Neural progenitor cell (in vitro differentiated cells): ENCODE measurements around the gene HES4. TPM values are rescaled to one million over a fixed set of nuclear protein-coding genes. Genes with fewer than 3 reads are reported as not detected.

Experiments used
- DNase-seq: peaks from one replicate; pipeline ENCODE4 v3.0.0-alpha.2; 2016; ENCODE audit warnings: low spot score
- H2AFZ ChIP-seq: fragments of 200-600 bp; sonication (generic); replicated peaks from 2 replicates; pipeline ENCODE4 v1.6.1; 2016; ENCODE audit warnings: antibody characterized with exemption
- H3F3A ChIP-seq: fragments of 200-600 bp; sonication (generic); 2 replicates; pipeline ENCODE4 v1.6.1; 2016; ENCODE audit warnings: antibody characterized with exemption, low read depth
- H3K27ac ChIP-seq: fragments of 200-600 bp; sonication (generic); 2 replicates; pipeline ENCODE4 v1.5.1; 2016; ENCODE audit warnings: mild to moderate bottlenecking
- H3K27me3 ChIP-seq: fragments of 200-600 bp; sonication (generic); 2 replicates; pipeline ENCODE4 v1.6.1; 2016; ENCODE audit warnings: mild to moderate bottlenecking, moderate library complexity
- H3K36me3 ChIP-seq: fragments of 200-600 bp; sonication (generic); 2 replicates; pipeline ENCODE4 v1.5.1; 2016
- H3K4me1 ChIP-seq: fragments of 200-600 bp; sonication (generic); 2 replicates; pipeline ENCODE4 v1.6.1; 2016; ENCODE audit warnings: mixed run types
- H3K4me2 ChIP-seq: fragments of 200-600 bp; sonication (generic); 2 replicates; pipeline ENCODE4 v1.6.1; 2016
- H3K4me3 ChIP-seq: fragments of 200-600 bp; sonication (generic); 2 replicates; pipeline ENCODE4 v1.5.1; 2016
- H3K79me2 ChIP-seq: fragments of 200-600 bp; sonication (generic); 2 replicates; pipeline ENCODE4 v1.6.1; 2016; ENCODE audit warnings: low read depth
- H3K9ac ChIP-seq: fragments of 200-600 bp; sonication (generic); 2 replicates; pipeline ENCODE4 v1.6.1; 2016
- H3K9me3 ChIP-seq: fragments of 200-600 bp; sonication (generic); 2 replicates; pipeline ENCODE4 v1.5.1; 2016; ENCODE audit warnings: low read depth
- H4K20me1 ChIP-seq: fragments of 200-600 bp; sonication (generic); 2 replicates; pipeline ENCODE4 v1.6.1; 2016; ENCODE audit warnings: low read depth
- H3K27ac Mint-ChIP-seq: 3 replicates; pipeline ENCODE4 v1.8.0; 2021; ENCODE audit warnings: mixed read lengths
- H3K27me3 Mint-ChIP-seq: 2 replicates; pipeline ENCODE4 v1.8.0; 2022; ENCODE audit warnings: low read depth, mild to moderate bottlenecking, inconsistent platforms, moderate library complexity, mixed read lengths; ENCODE audit not compliant: insufficient read depth
- H3K36me3 Mint-ChIP-seq: 3 replicates; pipeline ENCODE4 v1.8.0; 2021; ENCODE audit warnings: mixed read lengths
- H3K4me1 Mint-ChIP-seq: 3 replicates; pipeline ENCODE4 v1.8.0; 2021; ENCODE audit warnings: mixed read lengths
- H3K4me3 Mint-ChIP-seq: 3 replicates; pipeline ENCODE4 v1.8.0; 2021; ENCODE audit warnings: mild to moderate bottlenecking, moderate library complexity, mixed read lengths
- H3K9me3 Mint-ChIP-seq: 3 replicates; pipeline ENCODE4 v1.8.0; 2020; ENCODE audit warnings: mixed read lengths
- EZH2 ChIP-seq: fragments of 200-600 bp; sonication (generic); IDR thresholded peaks from 2 replicates; pipeline ENCODE4 v1.6.1; 2017; ENCODE audit warnings: antibody characterized with exemption, mild to moderate bottlenecking, moderate library complexity
- EZH2phosphoT487 ChIP-seq: fragments of 200-600 bp; sonication (generic); IDR thresholded peaks from 2 replicates; pipeline ENCODE4 v1.6.1; 2017; ENCODE audit warnings: antibody characterized with exemption
- total RNA-seq: library from RNA; depleted of rRNA; stranded (reverse); fragments of >200 nt; gene quantifications from 2 replicates; pipeline ENCODE4 v1.2.3, GENCODE V29; 2015; ENCODE audit warnings: low replicate concordance
- TF ChIP-seq, protein P1 (sequence below): fragments of 200-600 bp; sonication (generic); IDR thresholded peaks from 2 replicates; pipeline ENCODE4 v1.5.1; 2017; ENCODE audit warnings: antibody characterized with exemption, mild to moderate bottlenecking

HES4 gene
- total RNA-seq, 1 donor from 2014 or later = 7.6 TPM

DNA sequence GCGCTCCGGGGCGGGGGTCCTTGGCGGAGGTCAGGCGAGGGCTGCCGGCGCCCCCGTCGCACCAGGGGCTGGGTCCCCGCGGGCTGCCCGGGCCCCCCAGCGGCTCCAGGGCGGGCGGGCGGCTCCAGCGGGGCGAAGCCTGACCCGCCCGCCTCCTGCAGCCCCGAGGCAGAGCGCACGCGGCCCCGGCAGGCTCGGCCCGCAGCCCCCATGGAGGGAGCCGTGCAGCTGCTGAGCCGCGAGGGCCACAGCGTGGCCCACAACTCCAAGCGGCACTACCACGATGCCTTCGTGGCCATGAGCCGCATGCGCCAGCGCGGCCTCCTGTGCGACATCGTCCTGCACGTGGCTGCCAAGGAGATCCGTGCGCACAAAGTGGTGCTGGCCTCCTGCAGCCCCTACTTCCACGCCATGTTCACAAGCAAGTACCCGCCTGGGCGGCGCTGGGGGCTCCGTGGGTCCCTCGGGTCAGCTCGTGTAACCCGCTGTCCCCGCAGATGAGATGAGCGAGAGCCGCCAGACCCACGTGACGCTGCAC is 38.7 kb downstream of the HES4 start:
- TF ChIP-seq EZH2 (no peak), EZH2phosphoT487 (no peak)
- TF ChIP-seq, protein P1, sequence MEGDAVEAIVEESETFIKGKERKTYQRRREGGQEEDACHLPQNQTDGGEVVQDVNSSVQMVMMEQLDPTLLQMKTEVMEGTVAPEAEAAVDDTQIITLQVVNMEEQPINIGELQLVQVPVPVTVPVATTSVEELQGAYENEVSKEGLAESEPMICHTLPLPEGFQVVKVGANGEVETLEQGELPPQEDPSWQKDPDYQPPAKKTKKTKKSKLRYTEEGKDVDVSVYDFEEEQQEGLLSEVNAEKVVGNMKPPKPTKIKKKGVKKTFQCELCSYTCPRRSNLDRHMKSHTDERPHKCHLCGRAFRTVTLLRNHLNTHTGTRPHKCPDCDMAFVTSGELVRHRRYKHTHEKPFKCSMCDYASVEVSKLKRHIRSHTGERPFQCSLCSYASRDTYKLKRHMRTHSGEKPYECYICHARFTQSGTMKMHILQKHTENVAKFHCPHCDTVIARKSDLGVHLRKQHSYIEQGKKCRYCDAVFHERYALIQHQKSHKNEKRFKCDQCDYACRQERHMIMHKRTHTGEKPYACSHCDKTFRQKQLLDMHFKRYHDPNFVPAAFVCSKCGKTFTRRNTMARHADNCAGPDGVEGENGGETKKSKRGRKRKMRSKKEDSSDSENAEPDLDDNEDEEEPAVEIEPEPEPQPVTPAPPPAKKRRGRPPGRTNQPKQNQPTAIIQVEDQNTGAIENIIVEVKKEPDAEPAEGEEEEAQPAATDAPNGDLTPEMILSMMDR = no peak
- peak; percentile 55 for DNase-seq
- Mint-ChIP-seq H3K9me3 (no peaks in the 10 kb centered on the region), H3K36me3 (peaks cover 8% of the 10 kb centered on the region), H3K27ac (no peak overlapping the region), H3K27me3 (peaks cover 20% of the 10 kb centered on the region), H3K4me1 (peaks cover 8% of the 10 kb centered on the region), H3K4me3 (peak overlapping the region; percentile 78)
- H3F3A ChIP-seq = no peaks in the 10 kb centered on the region
- peaks cover 45% of the 10 kb centered on the region for H3K27me3 ChIP-seq
- no peak overlapping the region for H2AFZ ChIP-seq
- peak overlapping the region; percentile 87 for H3K4me3 ChIP-seq
- no peak overlapping the region for H3K27ac ChIP-seq
- peaks cover 6% of the 10 kb centered on the region for H3K4me1 ChIP-seq
- H3K4me2 ChIP-seq = peak overlapping the region; percentile 92
- no peak overlapping the region for H3K9ac ChIP-seq
- no peaks in the 10 kb centered on the region for H3K36me3 ChIP-seq
- peaks cover 41% of the 10 kb centered on the region for H4K20me1 ChIP-seq
- no peaks in the 10 kb centered on the region for H3K9me3 ChIP-seq
- H3K79me2 ChIP-seq = peaks cover 22% of the 10 kb centered on the region

GRCh38 chr1:960363-961131 is 39.4 kb downstream of the HES4 start, which contains the start of gene KLHL17:
TSS of gene KLHL17 (plus strand) at chr1:960584. CDS start at chr1:960694, 110 bp downstream.
- Histone ChIP-seq H2AFZ (no peak within 1 kb of the TSS), H3K36me3 (no peaks in the 10 kb centered on the region), H3K4me1 (peaks cover 4% of the 10 kb centered on the region), H3K9me3 (no peaks in the 10 kb centered on the region), H3K79me2 (peaks cover 22% of the 10 kb centered on the region), H3K4me2 (peak within 1 kb of the TSS; percentile 92), H3K27ac (no peak within 1 kb of the TSS), H4K20me1 (peaks cover 36% of the 10 kb centered on the region), H3K27me3 (peaks cover 38% of the 10 kb centered on the region), H3F3A (no peaks in the 10 kb centered on the region), H3K4me3 (peak within 1 kb of the TSS; percentile 87), H3K9ac (no peak within 1 kb of the TSS)
- no peak within 1 kb of the TSS for H3K27ac Mint-ChIP-seq
- peak within 1 kb of the TSS; percentile 83 for H3K4me3 Mint-ChIP-seq
- H3K9me3 Mint-ChIP-seq = no peaks in the 10 kb centered on the region
- H3K36me3 Mint-ChIP-seq = peaks cover 8% of the 10 kb centered on the region
- TF ChIP-seq, protein P1 = no peak
- TF ChIP-seq EZH2phosphoT487 (no peak), EZH2 (no peak)
- H3K27me3 Mint-ChIP-seq = peaks cover 15% of the 10 kb centered on the region
- peak; percentile 87 for DNase-seq
- peaks cover 8% of the 10 kb centered on the region for H3K4me1 Mint-ChIP-seq

DNA sequence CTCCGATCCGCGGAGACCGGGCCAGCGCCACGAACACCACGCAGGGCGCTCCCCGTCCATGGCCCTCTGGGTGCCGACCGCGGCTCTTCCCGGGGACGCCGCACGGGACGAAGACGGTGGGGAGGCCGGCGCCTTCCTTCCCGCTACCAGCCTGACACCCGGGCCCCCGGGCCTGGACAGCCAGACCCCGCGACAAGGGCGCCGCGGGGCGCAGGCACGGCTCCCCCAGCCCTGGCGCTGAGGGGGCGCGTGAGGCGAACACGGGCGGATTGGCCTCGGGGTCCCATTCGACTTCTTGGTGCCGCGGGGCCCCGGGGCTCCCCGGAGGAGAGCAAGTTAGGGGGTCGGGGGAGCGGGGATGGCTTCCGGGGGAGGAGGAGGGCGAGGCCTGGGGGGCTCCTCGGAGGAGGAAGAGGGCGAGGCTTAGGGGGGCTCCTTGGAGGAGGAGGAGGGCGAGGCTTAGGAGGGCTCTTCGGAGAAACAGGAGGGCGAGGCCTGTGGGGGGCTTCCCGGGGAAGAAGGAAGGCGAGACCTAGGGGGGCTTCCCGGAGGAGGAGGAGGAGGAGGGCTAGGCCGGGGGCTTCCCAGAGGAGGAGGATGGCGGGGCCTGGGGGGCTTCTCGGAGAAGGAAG is 40.0 kb downstream of the HES4 start:
- peaks cover 12% of the 10 kb centered on the region for H3K36me3 Mint-ChIP-seq
- no peaks in the 10 kb centered on the region for H3K9me3 Mint-ChIP-seq
- peak overlapping the region; percentile 83 for H3K4me3 Mint-ChIP-seq
- TF ChIP-seq EZH2 (peak; percentile 84), EZH2phosphoT487 (peak; percentile 71)
- TF ChIP-seq, protein P1 = no peak
- H3K4me2 ChIP-seq = peak overlapping the region; percentile 92
- H3K79me2 ChIP-seq = peaks cover 22% of the 10 kb centered on the region
- peaks cover 31% of the 10 kb centered on the region for H3K27me3 ChIP-seq
- H3K4me1 Mint-ChIP-seq = peaks cover 8% of the 10 kb centered on the region
- H2AFZ ChIP-seq = no peak overlapping the region
- H3K9ac ChIP-seq = no peak overlapping the region
- H4K20me1 ChIP-seq = peaks cover 29% of the 10 kb centered on the region
- H3K27me3 Mint-ChIP-seq = peaks cover 10% of the 10 kb centered on the region
- no peaks in the 10 kb centered on the region for H3K36me3 ChIP-seq
- H3K27ac Mint-ChIP-seq = no peak overlapping the region
- no peak overlapping the region for H3K27ac ChIP-seq
- H3K9me3 ChIP-seq = no peaks in the 10 kb centered on the region
- no peaks in the 10 kb centered on the region for H3F3A ChIP-seq
- peaks cover 4% of the 10 kb centered on the region for H3K4me1 ChIP-seq
- no peak for DNase-seq
- H3K4me3 ChIP-seq = peak overlapping the region; percentile 87
